Motor neuron (in vitro differentiated cells): ENCODE results near the gene CALML3. TPM values are rescaled to one million over a fixed set of nuclear protein-coding genes. Genes with fewer than 3 reads are reported as not detected.

Experiments
- ATAC-seq, 8 experiments: fragments of 200-7000 bp; cut with Tn5 transposase; replicated peaks in 6 of 8; 2 replicates each; pipeline ENCODE4 v1.8.0; 2021; ENCODE audit warnings: mild to moderate bottlenecking in 8 of 8, moderate library complexity in 8 of 8
- H3K27ac ChIP-seq, 2 donors: fragments of 250-450 bp; sonication (Bioruptor Pico); 2 replicates each; pipeline ENCODE4 v1.9.0; 2021; ENCODE audit warnings: antibody characterized with exemption in 2 of 2, mild to moderate bottlenecking in 2 of 2, moderate library complexity in 1 of 2
- H3K4me1 ChIP-seq, 2 donors: fragments of 250-450 bp; sonication (Bioruptor Pico); replicated peaks in 1 of 2; 2 replicates each; pipeline ENCODE4 v1.6.1; 2021; ENCODE audit warnings: antibody characterized with exemption in 2 of 2, mild to moderate bottlenecking in 2 of 2, moderate library complexity in 1 of 2
- H3K4me3 ChIP-seq, 5 donors: fragments of 250-450 bp; sonication (Bioruptor Pico); 2 replicates each; pipeline ENCODE4 v1.9.0; 2021; ENCODE audit warnings: antibody characterized with exemption in 5 of 5, mild to moderate bottlenecking in 5 of 5, moderate library complexity in 4 of 5
- WGBS, 10 experiments: fragments of 450-650 bp; shearing (Covaris generic); methylation state at CpG; one replicate each; pipeline ENCODE4 v1.0.0; 2022; 5-methylcytosine and 5-hydroxymethylcytosine counted together
- in situ Hi-C, 9 experiments: fragments of 400-800 bp; cut with MboI; loops; one replicate each; pipeline ENCODE4 v1.15.0; 2021; ENCODE audit warnings: low sequenced_read_pairs in 9 of 9, low pct_unique_long_range_greater_than_20kb in 2 of 9; ENCODE audit not compliant: unreplicated experiment in 9 of 9
- total RNA-seq, 8 experiments: library from RNA; unstranded; fragments of 300-600 nt; gene quantifications; 2 replicates each; pipeline versions ENCODE4 v1.2.3 to v1.2.4, GENCODE V29; 2022

Gene CALML3
- total RNA-seq, 8 experiments from 2014 or later = 0.05 to 1.00 (median 0.18) TPM; not detected in 1

GRCh38 chr10:5504146-5505072 is 20.4 kb upstream of the CALML3 start:
- ATAC-seq = no peak
- WGBS, 10 experiments = 33 to 100% (median 74%) methylated on average over 1 to 7 of the region's 18 CpGs; no CpG with 5 or more reads in 5 of the 10 experiments

GRCh38 chr10:5506246-5506645 is 18.5 kb upstream of the CALML3 start:
- Histone ChIP-seq H3K4me1 (no peaks in the 10 kb centered on the region), H3K27ac (no peak overlapping the region), H3K4me3 (no peak overlapping the region)
- in situ Hi-C loops = no loop called here
- ATAC-seq = no peak
- WGBS, 10 experiments = 50 to 100% (median 83%) methylated on average over 1 to 2 of the region's 2 CpGs; no CpG with 5 or more reads in 7 of the 10 experiments

More at GRCh38 chr10:5504146-5505072, 20.4 kb upstream of the CALML3 start:
- in situ Hi-C loops = no loop called here
- Histone ChIP-seq H3K4me1 (peaks cover 0 to 6% of the 10 kb centered on the region in 2 donors), H3K4me3 (no peak overlapping the region), H3K27ac (no peak overlapping the region)

DNA sequence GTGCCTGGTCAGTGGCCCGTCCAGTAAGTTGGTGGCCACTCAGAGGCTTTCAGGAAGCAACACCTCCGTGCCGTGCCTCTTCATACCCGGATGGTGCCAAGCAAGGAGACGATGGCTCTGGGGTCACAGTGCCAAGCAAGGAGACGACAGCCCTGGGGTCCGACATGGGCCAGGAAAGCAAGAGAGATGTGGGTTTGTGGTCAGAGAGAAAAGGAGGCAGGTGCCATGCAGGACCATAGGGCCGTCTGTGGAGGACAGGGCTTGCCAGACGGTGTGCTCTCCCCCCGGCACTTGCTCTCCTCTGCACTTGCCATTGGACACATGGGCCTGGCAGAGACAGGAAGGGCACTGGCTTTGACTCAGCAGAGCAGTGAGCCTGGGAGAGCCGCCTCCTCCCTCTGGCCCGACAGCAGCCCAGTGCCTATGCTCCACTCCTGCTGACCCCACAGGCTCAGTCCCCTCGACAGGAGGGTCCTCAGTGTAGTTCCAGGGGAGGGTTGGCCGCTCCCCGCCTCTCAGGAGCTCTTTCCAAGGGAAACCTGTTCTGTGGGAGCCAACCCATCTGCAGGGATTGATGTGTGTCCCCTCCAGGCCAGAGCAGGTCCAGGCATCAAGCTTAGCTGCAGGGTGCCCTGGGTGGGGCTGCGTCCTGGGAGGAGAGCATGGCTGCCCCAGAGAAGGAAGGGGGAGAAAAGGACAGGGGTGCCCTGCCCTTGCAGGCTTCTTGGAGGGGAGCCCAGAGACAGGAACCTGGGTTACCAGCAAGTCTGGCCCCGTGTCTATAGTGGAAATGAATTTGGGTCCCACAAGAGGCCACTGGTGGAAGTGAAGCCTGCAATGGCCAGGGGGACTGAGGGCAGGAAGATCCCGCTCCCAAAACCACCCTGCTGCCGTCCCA is 17.8 kb upstream of the CALML3 start:
- in situ Hi-C loops = no loop called here

GRCh38 chr10:5507649-5508131 is 17.1 kb upstream of the CALML3 start:
- WGBS, 10 experiments = 50 to 87% (median 70%) methylated on average over 1 to 3 of the region's 14 CpGs; no CpG with 5 or more reads in 6 of the 10 experiments
- ATAC-seq = no peak
- Histone ChIP-seq H3K4me1 (peaks cover 0 to 1% of the 10 kb centered on the region in 2 donors), H3K27ac (no peak overlapping the region), H3K4me3 (no peak overlapping the region)
- in situ Hi-C loops = no loop called here

More for the DNA sequence above, 17.8 kb upstream of the CALML3 start:
- 80 to 100% (median 90%) methylated on average over 1 to 5 of the region's 19 CpGs; no CpG with 5 or more reads in 5 of the 10 experiments for WGBS, 10 experiments
- H3K27ac ChIP-seq = no peak overlapping the region
- no peak overlapping the region for H3K4me3 ChIP-seq
- no peaks in the 10 kb centered on the region for H3K4me1 ChIP-seq
- no peak for ATAC-seq

GRCh38 chr10:5508161-5508604 is 16.6 kb upstream of the CALML3 start:
- in situ Hi-C loops = no loop called here
- Histone ChIP-seq H3K27ac (no peak overlapping the region), H3K4me3 (no peak overlapping the region), H3K4me1 (peaks cover 0 to 3% of the 10 kb centered on the region in 2 donors)
- 70 to 97% (median 90%) methylated on average over 2 to 9 of the region's 18 CpGs; no CpG with 5 or more reads in 2 of the 10 experiments for WGBS, 10 experiments
- no peak for ATAC-seq

- no peak overlapping the region for H3K4me3 ChIP-seq
- no peak overlapping the region for H3K27ac ChIP-seq
- 67 to 98% (median 81%) methylated on average over 1 to 6 of the region's 6 CpGs; no CpG with 5 or more reads in 4 of the 10 experiments for WGBS, 10 experiments
- H3K4me1 ChIP-seq = peaks cover 0 to 3% of the 10 kb centered on the region in 2 donors
- in situ Hi-C loops = no loop called here
- ATAC-seq = no peak
Observed at GRCh38 chr10:5508786-5509185, 16.0 kb upstream of the CALML3 start.

GRCh38 chr10:5509236-5509635 is 15.5 kb upstream of the CALML3 start:
- 61 to 100% (median 96%) methylated on average over 1 to 8 of the region's 9 CpGs; no CpG with 5 or more reads in 4 of the 10 experiments for WGBS, 10 experiments
- in situ Hi-C loops = no loop called here
- ATAC-seq = no peak
- Histone ChIP-seq H3K27ac (no peak overlapping the region), H3K4me1 (peaks cover 0 to 3% of the 10 kb centered on the region in 2 donors), H3K4me3 (no peak overlapping the region)

GRCh38 chr10:5509691-5510090 is 15.1 kb upstream of the CALML3 start:
- Histone ChIP-seq H3K27ac (no peak overlapping the region), H3K4me1 (peaks cover 0 to 3% of the 10 kb centered on the region in 2 donors), H3K4me3 (no peak overlapping the region)
- ATAC-seq = no peak
- in situ Hi-C loops = no loop called here
- WGBS, 10 experiments = 93 to 100% (median 95%) methylated on average over 1 to 9 of the region's 11 CpGs; no CpG with 5 or more reads in 1 of the 10 experiments

- in situ Hi-C loops = no loop called here
- ATAC-seq = peak in 2 of 8 experiments; percentile 31 to 43
Observed at GRCh38 chr10:5510281-5511072, 14.3 kb upstream of the CALML3 start.

GRCh38 chr10:5511231-5511884 is 13.4 kb upstream of the CALML3 start:
- H3K4me1 ChIP-seq = peaks cover 0 to 3% of the 10 kb centered on the region in 2 donors
- no peak overlapping the region for H3K27ac ChIP-seq
- H3K4me3 ChIP-seq = no peak overlapping the region
- ATAC-seq = no peak
- 73 to 100% (median 92%) methylated on average over 1 to 14 of the region's 32 CpGs; no CpG with 5 or more reads in 2 of the 10 experiments for WGBS, 10 experiments
- in situ Hi-C loops = no loop called here

More at GRCh38 chr10:5510281-5511072, 14.3 kb upstream of the CALML3 start:
- no peak overlapping the region for H3K27ac ChIP-seq
- no peak overlapping the region for H3K4me3 ChIP-seq
- 21 to 93% (median 84%) methylated on average over 5 to 16 of the region's 16 CpGs for WGBS, 10 experiments
- peaks cover 0 to 3% of the 10 kb centered on the region in 2 donors for H3K4me1 ChIP-seq

DNA sequence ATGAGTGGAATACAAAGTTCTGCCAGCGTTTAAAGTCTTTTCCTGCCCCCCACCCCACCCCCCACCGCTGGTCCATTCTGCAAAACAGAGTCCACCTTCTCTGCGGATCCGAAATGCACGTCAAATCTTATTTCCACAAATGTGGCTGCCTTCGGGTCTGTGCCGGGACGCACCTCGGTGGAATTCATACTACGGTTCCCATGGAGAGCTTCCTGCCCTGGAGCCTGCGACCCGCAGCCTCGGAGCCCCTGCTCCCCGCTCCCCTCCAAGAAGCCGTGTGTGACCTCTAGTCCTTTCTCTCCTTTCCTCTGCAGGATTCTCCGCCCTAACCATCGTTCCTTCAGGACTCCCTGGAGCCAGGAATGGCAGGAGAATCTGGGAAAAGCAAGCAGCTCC is 12.9 kb upstream of the CALML3 start:
- peaks cover 0 to 3% of the 10 kb centered on the region in 2 donors for H3K4me1 ChIP-seq
- WGBS, 10 experiments = 78 to 100% (median 85%) methylated on average over 1 to 14 of the region's 17 CpGs; no CpG with 5 or more reads in 5 of the 10 experiments
- no peak overlapping the region for H3K27ac ChIP-seq
- no peak for ATAC-seq
- in situ Hi-C loops = no loop called here
- H3K4me3 ChIP-seq = no peak overlapping the region
